Astrocyte of the cerebellum (primary cell): ENCODE data around the gene PRDM16.

Experiments used
- DNase-seq: peaks from one replicate; pipeline ENCODE4 v3.0.0-alpha.2; 2011; ENCODE audit warnings: low read depth
- H3K4me3 ChIP-seq: 2 replicates; pipeline ENCODE4 v1.5.1; 2011; ENCODE audit warnings: mild to moderate bottlenecking, low read depth, low read length, moderate library complexity
- CTCF ChIP-seq: IDR thresholded peaks from 2 replicates; pipeline ENCODE4 v1.5.1; 2012; ENCODE audit warnings: low read length, low read depth, moderate library complexity, mild to moderate bottlenecking; ENCODE audit errors: missing control alignments
- in situ Hi-C: cut with HindIII; loops from 2 replicates; pipeline ENCODE4 v1.10.0; 2017; ENCODE audit warnings: low sequenced_read_pairs

The PRDM16 gene

GRCh38 chr1:3072391-3073185 lies 3.6 kb downstream of the PRDM16 start:
- H3K4me3 ChIP-seq, result peak overlapping the region; percentile 14
- in situ Hi-C loops, result loop anchor here (5.0 kb wide), 1 partner anchor 350 kb away; no protein-coding TSS in a partner anchor
- DNase-seq, result no peak
- TF ChIP-seq CTCF, result no peak

- in situ Hi-C loops, result loop anchor here (5.0 kb wide), 1 partner anchor 349 kb away; no protein-coding TSS in a partner anchor
- TF ChIP-seq CTCF, result no peak
- DNase-seq, result no peak
Observed at GRCh38 chr1:3073186-3073488, 4.1 kb downstream of the PRDM16 start.

GRCh38 chr1:3073489-3074296 lies 4.7 kb downstream of the PRDM16 start:
- DNase-seq, result no peak
- in situ Hi-C loops, result loop anchor here (5.0 kb wide), 1 partner anchor 349 kb away; no protein-coding TSS in a partner anchor
- H3K4me3 ChIP-seq, result peak overlapping the region; percentile 5

More at GRCh38 chr1:3073186-3073488, 4.1 kb downstream of the PRDM16 start:
- peak overlapping the region; percentile 14 for H3K4me3 ChIP-seq

GRCh38 chr1:3074297-3074741 lies 5.3 kb downstream of the PRDM16 start:
- no peak for TF ChIP-seq CTCF
- DNase-seq, result no peak
- in situ Hi-C loops, result loop anchor here (5.0 kb wide), 1 partner anchor 348 kb away; no protein-coding TSS in a partner anchor
- H3K4me3 ChIP-seq, result no peak overlapping the region

More at GRCh38 chr1:3073489-3074296, 4.7 kb downstream of the PRDM16 start:
- TF ChIP-seq CTCF, result no peak

GRCh38 chr1:3074800-3075199 lies 5.8 kb downstream of the PRDM16 start:
- H3K4me3 ChIP-seq, result no peak overlapping the region
- DNase-seq, result peak; percentile 13
- in situ Hi-C loops, result loop anchor here (5.0 kb wide), 1 partner anchor 348 kb away; no protein-coding TSS in a partner anchor
- TF ChIP-seq CTCF, result no peak

- no peak for TF ChIP-seq CTCF
- in situ Hi-C loops, result no loop called here
- DNase-seq, result no peak
- H3K4me3 ChIP-seq, result no peak overlapping the region
Observed at GRCh38 chr1:3075666-3076362, 6.8 kb downstream of the PRDM16 start.
